ENCODE results near the gene PCDHGB4.
A peak's percentile ranks its signal among the peaks of the same experiment; 100 is the strongest.
"Not testable (repeated sequence)": the region's sequence is repeated elsewhere in the genome, so short reads cannot be mapped to it uniquely, and the experiment has no call there.

Gene PCDHGB4

GRCh38 chr5:141369994-141370848, 17.3 kb upstream of the PCDHGB4 start, which contains the start of gene PCDHGB3:
TSS of gene PCDHGB3 (plus strand) at chr5:141370242. CDS start at chr5:141370395, 153 bp downstream.
- peak; percentile 3 for DNase-seq

DNA sequence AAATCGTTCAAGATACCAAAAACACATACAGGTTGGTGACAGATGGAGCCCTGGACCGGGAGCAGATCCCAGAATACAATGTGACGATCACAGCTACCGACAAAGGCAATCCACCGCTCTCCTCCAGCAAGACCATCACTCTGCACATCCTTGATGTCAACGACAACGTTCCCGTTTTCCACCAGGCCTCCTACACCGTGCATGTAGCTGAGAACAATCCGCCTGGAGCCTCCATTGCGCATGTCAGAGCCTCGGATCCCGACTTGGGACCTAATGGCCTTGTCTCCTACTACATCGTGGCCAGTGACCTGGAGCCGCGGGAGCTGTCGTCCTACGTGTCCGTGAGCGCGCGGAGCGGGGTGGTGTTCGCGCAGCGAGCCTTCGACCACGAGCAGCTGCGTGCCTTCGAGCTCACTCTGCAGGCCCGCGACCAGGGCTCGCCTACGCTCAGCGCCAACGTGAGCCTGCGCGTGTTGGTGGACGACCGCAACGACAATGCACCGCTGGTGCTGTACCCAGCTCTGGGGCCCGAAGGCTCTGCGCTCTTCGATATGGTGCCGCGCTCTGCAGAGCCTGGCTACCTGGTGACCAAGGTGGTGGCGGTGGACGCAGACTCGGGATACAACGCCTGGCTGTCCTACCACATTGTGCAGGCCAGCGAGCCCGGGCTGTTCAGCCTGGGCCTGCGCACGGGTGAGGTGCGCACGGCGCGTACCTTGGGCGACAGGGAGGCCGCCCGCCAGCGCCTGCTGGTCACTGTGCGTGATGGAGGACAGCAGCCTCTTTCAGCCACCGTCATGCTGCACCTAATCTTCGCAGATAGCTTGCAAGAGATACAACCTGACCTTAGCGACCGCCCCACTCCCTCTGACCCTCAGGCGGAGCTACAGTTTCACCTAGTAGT, 15.7 kb upstream of the PCDHGB4 start:
- DNase-seq: no peak

- DNase-seq: peak; percentile 37
These were observed 13.7 kb upstream of the PCDHGB4 start, which contains the start of gene PCDHGA6 for GRCh38 chr5:141373673-141374317. TSS of gene PCDHGA6 (plus strand) at chr5:141373891. CDS start at chr5:141374084, 193 bp downstream.

- no peak for DNase-seq
These were observed 12.9 kb upstream of the PCDHGB4 start for GRCh38 chr5:141374627-141375026.

DNA sequence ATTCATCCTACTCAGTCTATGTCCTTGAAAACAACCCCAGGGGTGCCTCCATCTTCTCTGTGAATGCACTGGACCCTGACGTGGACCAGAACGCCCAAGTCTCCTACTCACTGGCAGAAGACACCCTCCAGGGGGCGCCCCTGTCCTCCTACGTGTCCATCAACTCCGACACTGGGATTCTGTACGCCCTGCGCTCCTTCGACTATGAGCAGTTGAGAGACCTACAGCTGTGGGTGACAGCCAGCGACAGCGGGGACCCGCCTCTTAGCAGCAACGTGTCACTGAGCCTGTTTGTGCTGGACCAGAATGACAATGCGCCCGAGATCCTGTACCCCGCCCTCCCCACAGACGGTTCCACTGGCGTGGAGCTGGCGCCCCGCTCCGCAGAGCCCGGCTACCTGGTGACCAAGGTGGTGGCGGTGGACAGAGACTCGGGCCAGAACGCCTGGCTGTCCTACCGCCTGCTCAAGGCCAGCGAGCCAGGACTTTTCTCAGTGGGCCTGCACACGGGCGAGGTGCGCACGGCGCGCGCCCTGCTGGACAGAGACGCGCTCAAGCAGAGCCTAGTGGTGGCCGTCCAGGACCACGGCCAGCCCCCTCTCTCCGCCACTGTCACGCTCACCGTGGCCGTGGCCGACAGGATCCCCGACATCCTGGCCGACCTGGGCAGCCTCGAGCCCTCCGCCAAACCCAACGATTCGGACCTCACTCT, 11.9 kb upstream of the PCDHGB4 start:
- not testable (repeated sequence) for DNase-seq

- no peak for DNase-seq
These were observed 4.8 kb upstream of the PCDHGB4 start, which contains the start of gene PCDHGA7 for GRCh38 chr5:141382469-141383294. TSS of gene PCDHGA7 (plus strand) at chr5:141382742. CDS start at chr5:141382900, 158 bp downstream.

- no peak for DNase-seq
These were observed 4.2 kb upstream of the PCDHGB4 start for GRCh38 chr5:141383345-141383744.

GRCh38 chr5:141384471-141385267, 2.8 kb upstream of the PCDHGB4 start:
- no peak for DNase-seq

DNA sequence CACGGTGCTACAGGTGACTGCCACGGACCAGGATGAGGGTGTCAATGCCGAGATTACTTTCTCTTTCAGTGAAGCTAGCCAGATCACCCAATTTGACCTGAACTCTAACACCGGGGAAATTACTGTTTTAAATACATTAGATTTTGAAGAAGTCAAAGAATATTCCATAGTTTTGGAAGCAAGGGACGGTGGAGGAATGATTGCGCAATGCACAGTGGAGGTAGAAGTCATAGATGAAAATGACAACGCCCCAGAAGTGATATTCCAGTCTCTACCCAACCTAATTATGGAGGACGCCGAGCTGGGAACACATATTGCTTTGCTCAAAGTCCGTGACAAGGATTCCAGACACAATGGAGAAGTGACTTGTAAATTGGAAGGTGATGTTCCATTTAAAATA, 1.2 kb downstream of the PCDHGB4 start:
- DNase-seq: no peak

- no peak for DNase-seq
These were observed 1.9 kb downstream of the PCDHGB4 start for GRCh38 chr5:141389153-141390042.

DNA sequence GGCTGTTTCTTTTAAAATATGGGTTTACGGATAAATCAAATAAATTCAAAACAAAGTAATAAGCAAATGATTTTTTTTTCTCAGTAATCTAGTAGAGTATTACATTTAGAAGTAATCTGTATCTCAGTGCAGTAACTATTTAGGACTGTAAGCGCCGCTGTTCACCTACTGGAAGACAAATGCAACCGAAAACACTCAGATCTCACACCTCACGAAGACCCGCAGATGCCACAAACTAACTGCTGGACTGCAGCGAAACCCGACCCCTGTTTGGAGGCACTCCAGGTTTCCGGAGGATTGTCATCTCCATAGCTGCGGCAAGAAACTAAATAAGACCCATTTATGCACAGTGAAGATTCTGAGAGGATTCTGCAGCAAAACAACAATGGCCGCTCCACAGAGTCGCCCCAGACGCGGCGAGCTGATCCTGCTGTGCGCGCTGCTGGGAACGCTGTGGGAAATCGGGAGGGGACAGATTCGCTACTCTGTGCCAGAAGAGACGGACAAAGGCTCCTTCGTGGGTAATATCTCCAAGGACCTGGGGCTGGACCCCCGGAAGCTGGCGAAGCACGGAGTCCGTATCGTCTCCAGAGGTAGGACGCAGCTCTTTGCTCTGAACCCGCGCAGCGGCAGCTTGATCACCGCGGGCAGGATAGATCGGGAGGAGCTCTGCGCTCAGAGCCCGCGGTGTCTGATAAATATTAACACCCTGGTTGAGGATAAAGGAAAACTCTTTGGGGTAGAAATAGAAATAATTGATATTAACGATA, 5.1 kb downstream of the PCDHGB4 start, which contains the start of gene PCDHGA8:
TSS of gene PCDHGA8 (plus strand) at position 205 of the 770 bp plus-strand sequence. CDS start at position 386, 181 bp downstream.
- DNase-seq: no peak

DNA sequence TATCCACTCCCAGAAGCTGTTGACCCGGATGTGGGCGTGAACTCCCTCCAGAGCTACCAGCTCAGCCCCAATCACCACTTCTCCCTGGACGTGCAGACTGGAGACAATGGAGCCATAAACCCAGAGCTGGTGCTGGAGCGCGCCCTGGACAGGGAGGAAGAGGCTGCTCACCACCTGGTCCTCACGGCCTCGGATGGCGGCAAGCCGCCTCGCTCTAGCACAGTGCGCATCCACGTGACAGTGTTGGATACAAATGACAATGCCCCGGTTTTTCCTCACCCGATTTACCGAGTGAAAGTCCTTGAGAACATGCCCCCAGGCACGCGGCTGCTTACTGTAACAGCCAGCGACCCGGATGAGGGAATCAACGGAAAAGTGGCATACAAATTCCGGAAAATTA, 5.8 kb downstream of the PCDHGB4 start:
- no peak for DNase-seq

DNA sequence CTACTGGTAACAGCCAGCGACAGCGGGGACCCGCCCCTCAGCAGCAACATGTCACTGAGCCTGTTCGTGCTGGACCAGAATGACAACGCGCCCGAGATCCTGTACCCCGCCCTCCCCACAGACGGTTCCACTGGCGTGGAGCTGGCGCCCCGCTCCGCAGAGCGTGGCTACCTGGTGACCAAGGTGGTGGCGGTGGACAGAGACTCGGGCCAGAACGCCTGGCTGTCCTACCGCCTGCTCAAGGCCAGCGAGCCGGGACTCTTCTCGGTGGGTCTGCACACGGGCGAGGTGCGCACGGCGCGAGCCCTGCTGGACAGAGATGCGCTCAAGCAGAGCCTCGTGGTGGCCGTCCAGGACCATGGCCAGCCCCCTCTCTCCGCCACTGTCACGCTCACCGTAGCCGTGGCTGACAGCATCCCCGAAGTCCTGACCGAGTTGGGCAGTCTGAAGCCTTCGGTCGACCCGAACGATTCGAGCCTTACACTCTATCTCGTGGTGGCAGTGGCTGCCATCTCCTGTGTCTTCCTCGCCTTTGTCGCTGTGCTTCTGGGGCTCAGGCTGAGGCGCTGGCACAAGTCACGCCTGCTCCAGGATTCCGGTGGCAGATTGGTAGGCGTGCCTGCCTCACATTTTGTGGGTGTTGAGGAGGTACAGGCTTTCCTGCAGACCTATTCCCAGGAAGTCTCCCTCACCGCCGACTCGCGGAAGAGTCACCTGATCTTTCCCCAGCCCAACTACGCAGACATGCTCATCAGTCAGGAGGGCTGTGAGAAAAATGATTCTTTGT, 7.1 kb downstream of the PCDHGB4 start:
- not testable (repeated sequence) for DNase-seq

- peak; percentile 34 for DNase-seq
These were observed 10.5 kb downstream of the PCDHGB4 start, which contains the start of gene PCDHGB5 for GRCh38 chr5:141397756-141398551. TSS of gene PCDHGB5 (plus strand) at chr5:141397947. CDS start at chr5:141398128, 181 bp downstream.

GRCh38 chr5:141398608-141399007, 11.1 kb downstream of the PCDHGB4 start:
- DNase-seq: no peak

GRCh38 chr5:141399555-141400258, 12.2 kb downstream of the PCDHGB4 start:
- no peak for DNase-seq

All from eye (tissue), 1 donor.